ENCODE measurements around the gene FRAS1.

DNA sequence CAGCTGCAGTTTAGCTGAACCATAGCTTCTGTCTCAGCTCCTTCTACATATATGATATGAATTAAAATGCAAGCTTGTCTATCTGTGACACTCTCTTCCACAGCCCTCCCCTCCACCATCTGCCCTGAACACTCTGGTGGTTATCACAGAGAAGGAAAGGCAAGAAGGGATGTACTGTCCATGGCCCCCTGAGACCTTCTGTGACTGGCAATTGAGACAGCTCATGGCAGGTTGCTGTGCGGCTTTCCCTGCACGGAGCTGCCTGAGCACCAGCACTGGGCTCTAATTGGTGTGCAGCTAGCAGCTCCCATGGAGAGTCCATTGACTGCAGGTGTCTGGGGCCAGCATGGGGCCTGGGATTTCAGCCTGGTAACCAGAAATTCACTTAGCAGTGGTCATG is 384.6 kb downstream of the FRAS1 start:
- TF ChIP-seq, protein P1, sequence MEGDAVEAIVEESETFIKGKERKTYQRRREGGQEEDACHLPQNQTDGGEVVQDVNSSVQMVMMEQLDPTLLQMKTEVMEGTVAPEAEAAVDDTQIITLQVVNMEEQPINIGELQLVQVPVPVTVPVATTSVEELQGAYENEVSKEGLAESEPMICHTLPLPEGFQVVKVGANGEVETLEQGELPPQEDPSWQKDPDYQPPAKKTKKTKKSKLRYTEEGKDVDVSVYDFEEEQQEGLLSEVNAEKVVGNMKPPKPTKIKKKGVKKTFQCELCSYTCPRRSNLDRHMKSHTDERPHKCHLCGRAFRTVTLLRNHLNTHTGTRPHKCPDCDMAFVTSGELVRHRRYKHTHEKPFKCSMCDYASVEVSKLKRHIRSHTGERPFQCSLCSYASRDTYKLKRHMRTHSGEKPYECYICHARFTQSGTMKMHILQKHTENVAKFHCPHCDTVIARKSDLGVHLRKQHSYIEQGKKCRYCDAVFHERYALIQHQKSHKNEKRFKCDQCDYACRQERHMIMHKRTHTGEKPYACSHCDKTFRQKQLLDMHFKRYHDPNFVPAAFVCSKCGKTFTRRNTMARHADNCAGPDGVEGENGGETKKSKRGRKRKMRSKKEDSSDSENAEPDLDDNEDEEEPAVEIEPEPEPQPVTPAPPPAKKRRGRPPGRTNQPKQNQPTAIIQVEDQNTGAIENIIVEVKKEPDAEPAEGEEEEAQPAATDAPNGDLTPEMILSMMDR (IDR thresholded peaks at IDR 0.05; ENCODE audit: insufficient read depth, low read depth, low read length) = no peak
- TF ChIP-seq EZH2 (IDR thresholded peaks at IDR 0.05; ENCODE audit: insufficient read depth, low read length) = no peak
